Fibroblast of lung (primary cell): ENCODE measurements around the gene TBATA. TPM values are rescaled to one million over a fixed set of nuclear protein-coding genes. Genes with fewer than 3 reads are reported as not detected.

Experiments used
- DNase-seq, 2 donors: peaks; one replicate each; pipeline versions ENCODE4 v3.0.0 to v3.0.0-alpha.2; 2010; ENCODE audit warnings: low read depth in 2 of 2
- H2AFZ ChIP-seq: 2 replicates; pipeline ENCODE4 v1.5.1; 2012; ENCODE audit warnings: low read length, control low read depth, inconsistent platforms
- H3K27ac ChIP-seq: 2 replicates; pipeline ENCODE4 v1.5.1; 2011; ENCODE audit warnings: low read length, control low read depth; ENCODE audit not compliant: insufficient read depth
- H3K27me3 ChIP-seq: 2 replicates; pipeline ENCODE4 v1.5.1; 2011; ENCODE audit warnings: mild to moderate bottlenecking, low read length; ENCODE audit not compliant: control insufficient read depth, insufficient read depth
- H3K36me3 ChIP-seq: 2 replicates; pipeline ENCODE4 v1.5.1; 2011; ENCODE audit warnings: low read length; ENCODE audit not compliant: control insufficient read depth, insufficient read depth
- H3K4me1 ChIP-seq: 2 replicates; pipeline ENCODE4 v1.5.1; 2011; ENCODE audit warnings: low read length; ENCODE audit not compliant: control insufficient read depth, insufficient read depth; ENCODE audit errors: extremely low read depth
- H3K4me2 ChIP-seq: 2 replicates; pipeline ENCODE4 v1.5.1; 2011; ENCODE audit warnings: low read length, control low read depth; ENCODE audit not compliant: insufficient read depth; ENCODE audit errors: extremely low read depth
- H3K4me3 ChIP-seq, 4 experiments: fragments of 200-600 bp in 1 of 4; sonication (generic) in 1 of 4; replicated peaks in 1 of 4; 2 replicates each; pipeline ENCODE4 v1.5.1; 2011 to 2016; ENCODE audit warnings: low read length in 4 of 4, low read depth in 3 of 4, mild to moderate bottlenecking in 3 of 4, control low read depth in 2 of 4, inconsistent platforms in 1 of 4, mixed read lengths in 1 of 4; ENCODE audit not compliant: insufficient read depth in 1 of 4; ENCODE audit errors: control extremely low read depth in 1 of 4
- H3K79me2 ChIP-seq: 2 replicates; pipeline ENCODE4 v1.5.1; 2012; ENCODE audit warnings: mild to moderate bottlenecking, low read length, inconsistent platforms; ENCODE audit not compliant: control insufficient read depth, insufficient read depth
- H3K9ac ChIP-seq: 2 replicates; pipeline ENCODE4 v1.5.1; 2011; ENCODE audit warnings: mild to moderate bottlenecking, low read length, control low read depth; ENCODE audit not compliant: insufficient read depth
- H3K9me3 ChIP-seq: 2 replicates; pipeline ENCODE4 v1.5.1; 2012; ENCODE audit warnings: low read depth, low read length; ENCODE audit not compliant: control insufficient read depth, insufficient read depth
- H4K20me1 ChIP-seq: 2 replicates; pipeline ENCODE4 v1.5.1; 2011; ENCODE audit warnings: low read length; ENCODE audit not compliant: control insufficient read depth, insufficient read depth; ENCODE audit errors: extremely low read depth
- CTCF ChIP-seq, 2 donors: IDR thresholded peaks in 1 of 2; conservative IDR thresholded peaks in 1 of 2; 1 replicate in 1 of 2; 2 replicates in 1 of 2; pipeline ENCODE4 v1.5.1; 2011 to 2012; ENCODE audit warnings: low read length in 2 of 2, control low read depth in 1 of 2, inconsistent platforms in 1 of 2, low read depth in 1 of 2, mild to moderate bottlenecking in 1 of 2
- EZH2 ChIP-seq: IDR thresholded peaks from 2 replicates; pipeline ENCODE4 v1.5.1; 2012; ENCODE audit warnings: low read length, control low read depth, mild to moderate bottlenecking; ENCODE audit errors: missing control alignments
- polyA plus RNA-seq, 2 donors: library from polyadenylated mRNA; depleted of rRNA in 1 of 2; stranded (reverse) in 1 of 2; unstranded in 1 of 2; fragments of >200 nt; gene quantifications; 2 replicates each; pipeline ENCODE4 v1.2.1, GENCODE V29; 2011 to 2012; ENCODE audit warnings: missing spikeins in 1 of 2
- total RNA-seq: library from RNA; depleted of rRNA; stranded (reverse); fragments of >200 nt; gene quantifications from 2 replicates; pipeline ENCODE4 v1.2.1, GENCODE V29; 2014

TBATA gene
- total and polyA plus RNA-seq, 2 donors (not counting 1 experiment from before 2014, with no cell fraction given), result not detected

DNA sequence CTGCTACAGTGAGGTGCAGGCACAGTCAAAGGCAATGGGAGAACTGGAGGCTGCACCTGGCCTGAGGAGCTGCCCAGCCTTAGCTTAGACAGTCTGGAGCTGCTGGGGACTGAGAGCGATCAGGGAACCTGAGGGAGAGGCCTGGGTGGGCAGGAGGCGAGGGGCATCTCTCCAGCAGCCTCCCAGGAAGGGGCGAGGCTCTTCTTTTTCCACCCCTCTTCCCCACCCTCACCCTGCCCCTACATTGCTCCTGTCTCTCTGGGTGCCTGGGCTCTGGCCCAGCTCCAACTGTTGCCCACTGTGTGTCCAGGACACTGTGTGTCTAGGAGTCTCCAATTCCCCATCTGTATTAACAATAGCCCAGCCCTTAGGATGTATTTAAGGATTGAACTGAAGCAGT is 36.9 kb downstream of the TBATA start:
- Histone ChIP-seq H3K9me3 (no peaks in the 10 kb centered on the region), H3K27me3 (no peaks in the 10 kb centered on the region), H3K4me2 (no peak overlapping the region), H3K4me3 (no peak overlapping the region), H3K27ac (no peak overlapping the region), H2AFZ (no peak overlapping the region), H4K20me1 (no peaks in the 10 kb centered on the region), H3K36me3 (peaks cover 3% of the 10 kb centered on the region), H3K9ac (no peak overlapping the region), H3K4me1 (no peaks in the 10 kb centered on the region), H3K79me2 (no peaks in the 10 kb centered on the region)
- TF ChIP-seq CTCF (conservative IDR thresholded peaks at IDR 0.05 in 1 of 2, IDR thresholded peaks at IDR 0.05 in 1 of 2; ENCODE audit: low read depth in 1 of 2, low read length in 2 of 2), result no peak
- TF ChIP-seq EZH2, result no peak
- DNase-seq, result no peak

DNA sequence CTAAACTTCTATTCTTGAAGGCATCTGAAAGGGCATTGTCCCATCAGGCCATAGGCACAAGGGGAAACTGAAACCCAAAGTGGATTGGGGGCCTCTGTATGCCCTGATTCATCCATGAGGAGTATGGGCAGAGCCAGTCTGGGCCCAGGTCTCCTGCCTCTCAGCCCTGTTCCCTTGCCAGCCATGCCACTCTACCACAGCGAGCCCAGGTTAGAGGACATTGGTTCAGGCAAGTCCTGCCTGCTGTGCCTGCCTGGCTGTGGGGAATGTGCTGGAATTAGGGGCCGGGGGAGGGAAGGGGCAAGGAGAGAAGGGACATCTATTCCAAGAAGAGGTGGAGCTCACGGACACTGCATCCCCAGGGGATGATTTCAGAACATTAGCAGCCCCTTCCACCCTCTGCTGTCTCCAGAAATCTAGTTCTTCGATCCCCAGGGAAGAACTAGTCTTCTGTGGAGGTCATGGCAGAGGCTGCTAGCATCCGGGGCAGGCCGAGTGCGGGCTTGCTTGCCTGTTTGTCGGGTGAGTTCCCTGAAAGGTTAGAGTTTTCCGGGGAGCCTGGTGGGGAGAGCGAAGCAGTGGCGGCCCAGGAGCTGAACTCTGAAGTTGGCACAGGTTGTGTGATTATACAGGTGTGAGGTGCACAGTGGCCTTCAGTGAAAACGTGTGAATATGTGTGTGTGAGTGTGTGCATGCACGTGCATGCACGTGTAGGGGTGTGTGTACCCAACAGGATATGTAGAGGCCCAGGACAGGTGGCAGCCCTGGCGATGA is 37.8 kb downstream of the TBATA start:
- Histone ChIP-seq H4K20me1 (no peaks in the 10 kb centered on the region), H3K4me3 (no peak overlapping the region), H3K4me2 (no peak overlapping the region), H2AFZ (no peak overlapping the region), H3K27me3 (no peaks in the 10 kb centered on the region), H3K36me3 (peaks cover 3% of the 10 kb centered on the region), H3K9ac (no peak overlapping the region), H3K9me3 (no peaks in the 10 kb centered on the region), H3K27ac (no peak overlapping the region), H3K4me1 (no peaks in the 10 kb centered on the region), H3K79me2 (no peaks in the 10 kb centered on the region)
- DNase-seq, result no peak
- TF ChIP-seq EZH2 (no peak), CTCF (conservative IDR thresholded peaks at IDR 0.05 in 1 of 2, IDR thresholded peaks at IDR 0.05 in 1 of 2; ENCODE audit: low read depth in 1 of 2, low read length in 2 of 2) (no peak)

DNA sequence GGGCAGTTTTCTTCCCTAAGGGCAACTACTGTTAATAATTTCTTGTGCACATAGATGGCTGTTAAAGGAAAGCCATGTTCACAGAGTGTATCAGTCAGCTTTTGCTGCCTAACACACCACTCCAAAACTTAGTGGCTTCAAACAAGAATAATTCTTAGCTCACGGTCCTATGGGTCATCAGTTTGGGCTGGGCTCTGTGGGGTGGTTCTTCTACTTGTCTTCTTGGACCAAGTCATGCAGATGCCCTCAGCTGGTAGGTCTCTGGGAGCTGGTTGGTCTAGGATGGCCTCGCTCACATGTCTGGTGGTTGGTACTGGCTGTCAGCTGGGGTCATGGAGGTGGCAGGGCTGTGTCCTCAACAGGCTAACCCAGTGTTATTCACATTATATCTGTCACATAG is 39.6 kb downstream of the TBATA start:
- H3K27ac ChIP-seq, result no peak overlapping the region
- H3K4me1 ChIP-seq, result no peaks in the 10 kb centered on the region
- no peak overlapping the region for H3K4me3 ChIP-seq
- H3K9ac ChIP-seq, result no peak overlapping the region
- no peaks in the 10 kb centered on the region for H4K20me1 ChIP-seq
- H3K27me3 ChIP-seq, result no peaks in the 10 kb centered on the region
- H3K4me2 ChIP-seq, result no peak overlapping the region
- DNase-seq, result no peak
- TF ChIP-seq CTCF (conservative IDR thresholded peaks at IDR 0.05 in 1 of 2, IDR thresholded peaks at IDR 0.05 in 1 of 2; ENCODE audit: low read depth in 1 of 2, low read length in 2 of 2), result no peak
- no peak for TF ChIP-seq EZH2
- H3K36me3 ChIP-seq, result peaks cover 3% of the 10 kb centered on the region
- H3K79me2 ChIP-seq, result no peaks in the 10 kb centered on the region
- H2AFZ ChIP-seq, result no peak overlapping the region
- no peaks in the 10 kb centered on the region for H3K9me3 ChIP-seq
